Prostate gland (tissue), 2 donors: Measurements from ENCODE around the gene CBR4. TPM values are rescaled to one million over a fixed set of nuclear protein-coding genes. Genes with fewer than 3 reads are reported as not detected.

Experiments
- DNase-seq: peaks from one replicate; pipeline ENCODE4 v3.0.0-alpha.2; 2019; ENCODE audit warnings: low spot score
- H3K27ac ChIP-seq, 2 donors: fragments of 200-600 bp; sonication (generic); 2 replicates each; pipeline ENCODE4 v1.5.1; 2017 to 2019
- H3K27me3 ChIP-seq: fragments of 200-600 bp; sonication (generic); replicated peaks from 2 replicates; pipeline ENCODE4 v1.5.1; 2019; ENCODE audit not compliant: insufficient read depth
- H3K36me3 ChIP-seq, 2 donors: fragments of 200-600 bp; sonication (generic); 1 replicate in 1 of 2; 2 replicates in 1 of 2; pipeline versions ENCODE4 v1.5.1 to v1.8.1; 2017 to 2019
- H3K4me1 ChIP-seq: fragments of 200-600 bp; sonication (generic); replicated peaks from 2 replicates; pipeline ENCODE4 v1.5.1; 2019
- H3K4me3 ChIP-seq, 2 donors: fragments of 200-600 bp; sonication (generic); 2 replicates each; pipeline ENCODE4 v1.5.1; 2017 to 2019
- H3K9me3 ChIP-seq: fragments of 200-600 bp; sonication (generic); 2 replicates; pipeline ENCODE4 v1.5.1; 2017
- CTCF ChIP-seq, 4 experiments: fragments of 200-600 bp in 2 of 4; fragments of 450-650 bp in 2 of 4; sonication (generic) in 2 of 4; IDR thresholded peaks; 1 replicate in 3 of 4; 2 replicates in 1 of 4; pipeline ENCODE4 v1.5.1; 2016 to 2019; ENCODE audit warnings: antibody characterized with exemption in 4 of 4, mild to moderate bottlenecking in 2 of 4, moderate library complexity in 2 of 4
- POLR2A ChIP-seq: fragments of 450-650 bp; IDR thresholded peaks from one replicate; pipeline ENCODE4 v1.6.1; 2016; ENCODE audit warnings: antibody characterized with exemption, mild to moderate bottlenecking
- POLR2AphosphoS5 ChIP-seq: sonication (generic); formaldehyde crosslinking; IDR thresholded peaks from one replicate; pipeline ENCODE4 v1.6.1; 2017; ENCODE audit warnings: antibody characterized with exemption
- WGBS: methylation state at CpG from one replicate; pipeline ENCODE4 v1.1.5; 2018; 5-methylcytosine and 5-hydroxymethylcytosine counted together
- intact Hi-C: fragments of 100-400 bp; cut with DNase I; formaldehyde crosslinking; loops from one replicate; pipeline ENCODE4 v1.14.2; 2022
- total RNA-seq, 2 donors: library from RNA; depleted of rRNA; stranded (reverse); fragments of >200 nt; gene quantifications; one replicate each; pipeline ENCODE4 v1.1.0, GENCODE V29; 2016

CBR4 gene
- total RNA-seq, 2 donors from 2014 or later, result 15.6 to 23.7 TPM

DNA sequence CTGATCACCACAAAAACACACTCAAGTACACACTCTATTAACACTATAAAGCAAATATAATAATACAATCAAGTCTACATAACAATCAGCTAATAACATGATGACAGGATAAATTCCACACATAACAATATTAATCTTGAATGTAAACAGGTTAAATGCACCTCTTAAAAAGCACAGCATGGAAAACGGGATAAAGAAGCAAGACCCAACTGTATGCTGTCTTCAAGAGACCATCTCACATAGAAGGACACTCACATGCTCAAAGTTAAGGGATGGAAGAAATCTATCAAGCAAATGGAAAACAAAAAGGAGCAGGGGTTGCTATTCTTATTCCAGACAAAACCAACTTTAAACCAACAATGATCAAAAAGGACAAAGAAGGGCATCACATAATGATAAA, 28.1 kb downstream of the CBR4 start:
- H3K27ac ChIP-seq, result no peak overlapping the region
- 81% methylated on average over 1 of the region's 1 CpG for WGBS

DNA sequence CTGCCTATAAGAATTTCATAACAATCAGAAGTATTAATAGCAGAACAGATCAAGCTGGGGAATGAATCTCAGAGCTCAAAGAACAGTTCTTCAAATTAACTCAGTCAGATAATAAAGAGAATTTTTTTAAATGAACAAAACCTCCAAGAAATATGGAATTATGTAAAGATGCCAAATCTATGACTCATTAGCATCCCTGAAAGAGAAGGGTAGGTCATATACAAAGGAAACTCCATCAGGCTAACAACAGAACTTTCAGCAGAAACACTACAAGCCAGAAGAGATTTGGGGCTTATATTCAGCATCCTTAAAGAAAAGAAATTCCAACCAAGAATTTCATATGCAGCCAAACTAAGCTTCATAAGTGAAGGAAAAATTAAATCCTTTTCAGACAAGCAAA, 28.6 kb downstream of the CBR4 start:
- Histone ChIP-seq H3K27me3 (no peaks in the 10 kb centered on the region), H3K36me3 (no peaks in the 10 kb centered on the region), H3K27ac (no peak overlapping the region), H3K4me3 (no peak overlapping the region), H3K4me1 (no peaks in the 10 kb centered on the region), H3K9me3 (no peaks in the 10 kb centered on the region)
- intact Hi-C loops, result no loop called here
- DNase-seq, result no peak
- no peak for TF ChIP-seq POLR2A

More for the DNA sequence above, 28.1 kb downstream of the CBR4 start:
- H3K36me3 ChIP-seq, result no peaks in the 10 kb centered on the region
- no peak for DNase-seq
- intact Hi-C loops, result no loop called here
- H3K9me3 ChIP-seq, result no peaks in the 10 kb centered on the region
- no peaks in the 10 kb centered on the region for H3K27me3 ChIP-seq
- TF ChIP-seq CTCF (IDR thresholded peaks at IDR 0.05) (no peak), POLR2AphosphoS5 (no peak), POLR2A (no peak)
- no peak overlapping the region for H3K4me3 ChIP-seq
- H3K4me1 ChIP-seq, result no peaks in the 10 kb centered on the region

- Histone ChIP-seq H3K4me1 (no peaks in the 10 kb centered on the region), H3K4me3 (no peak overlapping the region), H3K36me3 (no peaks in the 10 kb centered on the region), H3K9me3 (no peaks in the 10 kb centered on the region), H3K27ac (no peak overlapping the region), H3K27me3 (no peaks in the 10 kb centered on the region)
- DNase-seq, result no peak
- 81% methylated on average over 6 of the region's 7 CpGs for WGBS
- no peak for TF ChIP-seq POLR2A
- TF ChIP-seq CTCF (IDR thresholded peaks at IDR 0.05), result no peak
- TF ChIP-seq POLR2AphosphoS5, result no peak
- intact Hi-C loops, result no loop called here
Measured at GRCh38 chr4:168979338-168979737, 30.7 kb downstream of the CBR4 start.

GRCh38 chr4:168978001-168978700, 31.9 kb downstream of the CBR4 start:
- 100% methylated on average over 1 of the region's 1 CpG for WGBS
- no peak for DNase-seq
- TF ChIP-seq POLR2A (no peak), CTCF (IDR thresholded peaks at IDR 0.05) (no peak), POLR2AphosphoS5 (no peak)
- H3K27me3 ChIP-seq, result no peaks in the 10 kb centered on the region
- no peaks in the 10 kb centered on the region for H3K36me3 ChIP-seq
- no peaks in the 10 kb centered on the region for H3K4me1 ChIP-seq
- H3K27ac ChIP-seq, result no peak overlapping the region
- H3K4me3 ChIP-seq, result no peak overlapping the region
- no peaks in the 10 kb centered on the region for H3K9me3 ChIP-seq
- intact Hi-C loops, result no loop called here

DNA sequence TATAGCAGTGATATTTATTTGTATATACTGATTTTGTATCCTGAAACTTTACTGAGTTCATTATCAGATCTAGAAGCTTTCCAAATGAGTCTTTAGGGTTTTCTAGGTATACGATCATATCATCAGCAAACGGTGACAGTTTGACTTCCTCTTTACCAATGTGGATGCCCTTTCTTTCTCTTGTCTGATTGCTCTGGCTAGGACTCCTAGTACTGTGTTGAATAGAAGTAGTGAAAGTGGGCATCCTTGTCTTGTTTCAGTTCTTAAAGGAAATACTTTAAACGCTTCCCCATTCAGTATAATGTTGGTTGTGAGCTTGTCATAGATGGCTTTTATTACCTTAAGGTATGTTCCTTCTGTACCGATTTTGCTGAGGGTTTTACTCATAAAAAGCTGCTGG, 37.5 kb downstream of the CBR4 start:
- WGBS, result 92% methylated on average over 4 of the region's 4 CpGs
- Histone ChIP-seq H3K4me1 (no peaks in the 10 kb centered on the region), H3K36me3 (no peaks in the 10 kb centered on the region), H3K4me3 (no peak overlapping the region), H3K9me3 (no peaks in the 10 kb centered on the region), H3K27ac (no peak overlapping the region), H3K27me3 (no peaks in the 10 kb centered on the region)
- no peak for TF ChIP-seq POLR2A
- no peak for TF ChIP-seq CTCF (IDR thresholded peaks at IDR 0.05)
- TF ChIP-seq POLR2AphosphoS5, result no peak
- intact Hi-C loops, result no loop called here
- no peak for DNase-seq
